Activated T-cell treated with anti-CD3 and anti-CD28 coated beads for 48 hours (primary cell): ENCODE measurements around the gene CIAO3.

Experiments
- DNase-seq: peaks from one replicate; pipeline ENCODE4 v3.0.0-alpha.2; 2020; ENCODE audit warnings: low read depth

The CIAO3 gene

GRCh38 chr16:775236-775796 lies 34.5 kb upstream of the CIAO3 start:
- no peak for DNase-seq

DNA sequence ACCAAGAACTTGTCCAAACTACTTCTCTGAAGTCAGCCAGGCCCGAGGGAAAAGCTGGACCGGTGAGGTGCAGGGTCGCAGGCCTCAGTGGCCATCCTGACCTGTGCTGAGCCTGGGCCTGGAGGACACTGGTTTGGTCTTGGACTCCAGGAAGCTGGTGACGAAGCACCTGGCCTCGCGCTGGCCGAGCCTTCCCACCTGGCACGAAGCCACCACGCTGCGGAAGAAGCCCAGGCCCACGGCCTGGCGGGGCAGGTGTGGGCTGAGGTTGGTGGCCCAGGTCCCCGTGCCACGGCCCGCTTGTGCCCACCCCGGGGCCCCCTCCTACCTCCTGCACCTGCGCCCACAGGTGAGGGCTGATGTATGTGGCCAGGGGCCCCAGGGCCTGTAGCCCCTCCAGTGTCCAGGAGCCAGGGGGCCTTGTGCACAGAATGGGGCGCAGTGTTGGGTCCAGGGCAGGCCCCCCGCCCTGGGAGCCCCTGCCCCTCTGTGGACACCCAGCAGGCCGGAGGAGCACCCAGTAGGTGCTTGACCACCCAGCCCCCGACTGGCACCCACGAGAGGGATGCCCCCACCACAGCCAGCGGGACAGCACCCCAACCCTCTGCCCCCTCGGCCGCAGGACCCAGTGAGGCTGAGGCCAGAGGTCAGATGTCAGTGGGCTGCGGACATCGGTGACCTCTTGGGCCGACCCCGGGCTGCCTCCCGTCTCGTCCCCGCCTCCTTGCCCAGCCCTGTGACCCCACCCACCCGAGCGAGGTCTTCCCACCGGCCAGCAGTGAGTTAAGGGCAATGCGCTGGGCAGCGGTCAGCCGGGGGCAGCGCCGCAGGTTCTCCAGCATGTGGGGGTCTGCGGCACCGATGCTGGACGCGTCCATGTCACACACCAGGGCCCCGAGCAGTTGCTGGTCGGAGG lies 33.5 kb upstream of the CIAO3 start:
- no peak for DNase-seq

- no peak for DNase-seq
These were observed 32.2 kb upstream of the CIAO3 start for GRCh38 chr16:772959-773358.

DNA sequence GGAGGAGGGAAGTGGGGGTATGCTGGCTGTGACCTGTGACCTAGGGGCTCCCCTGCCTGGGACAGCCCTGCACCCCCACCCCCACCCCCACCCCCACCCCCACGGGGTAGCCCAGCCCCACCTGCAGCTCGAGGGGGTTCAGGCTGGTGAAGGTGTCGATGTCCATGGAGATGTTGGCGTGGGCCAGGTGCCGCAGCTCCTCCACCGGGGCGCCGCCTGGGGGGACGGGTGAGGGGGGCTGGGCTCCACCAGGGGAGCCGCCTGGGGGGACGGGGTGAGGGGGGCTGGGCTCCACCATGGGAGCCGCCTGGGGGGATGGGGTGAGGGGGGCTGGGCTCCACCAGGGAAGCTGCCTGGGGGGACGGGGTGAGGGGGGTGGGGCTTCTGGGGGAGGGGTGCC lies 29.6 kb upstream of the CIAO3 start:
- DNase-seq = no peak

DNA sequence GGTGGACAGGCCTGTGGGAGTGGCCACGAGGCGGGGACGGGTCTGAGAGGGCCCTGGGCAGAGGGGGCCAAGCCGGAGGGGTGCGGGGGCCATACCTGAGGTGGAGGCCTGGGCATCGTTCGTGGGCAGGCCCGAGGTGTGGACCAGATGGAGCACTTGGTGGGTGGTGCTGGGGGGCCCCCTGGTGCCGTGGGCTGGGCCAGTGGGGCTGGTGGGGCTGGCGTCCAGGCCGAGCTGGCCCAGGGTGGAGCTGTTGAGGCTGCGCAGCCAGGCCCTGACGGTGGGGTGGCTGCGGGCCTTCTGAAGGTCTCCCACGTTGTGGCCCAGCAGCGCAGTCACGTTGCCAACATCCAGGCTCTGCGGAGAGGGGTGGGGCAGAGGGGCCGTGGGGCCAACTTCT lies 29.1 kb upstream of the CIAO3 start:
- DNase-seq = no peak

DNA sequence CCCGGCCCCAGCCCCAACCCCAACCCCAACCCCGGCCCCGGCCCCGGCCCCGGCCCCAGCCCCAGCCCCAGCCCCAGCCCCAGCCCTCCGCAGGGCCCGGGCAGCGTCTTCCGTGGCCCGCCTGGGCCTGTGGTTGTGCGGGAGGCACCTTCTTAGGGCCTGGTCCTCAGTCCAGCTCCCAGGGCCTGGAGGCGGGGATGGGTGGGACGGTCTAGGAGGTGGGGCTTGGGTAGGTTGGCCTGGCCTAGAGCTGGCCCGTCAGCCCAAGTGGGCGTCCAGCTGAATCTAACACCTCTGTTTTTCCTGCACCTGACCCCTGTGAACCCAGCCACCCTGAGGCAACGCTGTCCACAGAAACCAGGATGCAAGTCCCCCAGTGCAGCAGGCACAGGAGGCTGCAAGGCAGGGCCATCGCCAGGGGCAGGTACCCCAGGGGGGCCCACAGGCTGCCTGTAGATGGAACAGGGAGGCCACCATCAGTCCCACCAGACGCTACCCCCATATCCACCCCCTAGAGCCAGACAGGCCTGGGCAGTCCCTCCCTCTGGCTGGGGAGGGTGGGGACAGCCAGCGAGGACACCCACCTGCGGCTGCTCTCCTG lies 28.5 kb upstream of the CIAO3 start:
- no peak for DNase-seq

DNA sequence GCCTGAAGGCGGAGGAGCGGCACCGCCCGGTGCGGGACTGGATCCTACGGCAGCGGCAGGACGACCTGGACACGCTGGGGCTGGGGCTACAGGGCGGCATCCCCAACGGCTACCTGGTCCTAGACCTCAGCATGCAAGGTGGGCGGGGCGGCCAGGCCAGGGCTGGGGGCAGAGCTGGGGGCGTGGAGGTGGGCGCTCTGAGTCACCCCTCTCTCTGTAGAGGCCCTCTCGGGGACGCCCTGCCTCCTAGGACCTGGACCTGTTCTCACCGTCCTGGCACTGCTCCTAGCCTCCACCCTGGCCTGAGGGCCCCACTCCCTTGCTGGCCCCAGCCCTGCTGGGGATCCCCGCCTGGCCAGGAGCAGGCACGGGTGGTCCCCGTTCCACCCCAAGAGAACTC lies 27.6 kb upstream of the CIAO3 start:
- DNase-seq = no peak

DNA sequence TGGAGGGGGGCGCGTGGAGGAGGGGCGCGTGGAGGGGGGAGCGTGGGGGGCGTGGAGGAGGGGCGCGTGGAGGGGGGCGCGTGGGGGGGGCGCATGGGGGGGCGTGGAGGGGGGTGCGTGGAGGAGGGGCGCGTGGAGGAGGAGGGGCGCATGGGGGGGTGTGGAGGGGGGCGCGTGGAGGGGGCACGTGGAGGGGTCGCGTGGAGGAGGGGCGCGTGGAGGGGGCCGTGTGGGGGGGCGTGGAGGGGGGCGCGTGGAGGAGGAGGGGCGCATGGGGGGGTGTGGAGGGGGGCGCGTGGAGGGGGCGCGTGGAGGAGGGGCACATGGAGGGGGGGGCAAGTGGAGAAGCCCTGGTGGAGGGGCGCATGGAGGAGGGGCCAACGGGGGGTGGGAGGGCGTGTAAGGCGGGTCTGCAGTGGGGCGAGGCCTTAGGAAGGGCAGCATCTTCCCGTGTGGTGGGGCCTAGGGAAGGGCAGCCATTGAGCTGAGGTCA lies 27.0 kb upstream of the CIAO3 start:
- DNase-seq = no peak

GRCh38 chr16:766820-767640 lies 26.2 kb upstream of the CIAO3 start:
- no peak for DNase-seq

GRCh38 chr16:766008-766819 lies 25.4 kb upstream of the CIAO3 start:
- no peak for DNase-seq

DNA sequence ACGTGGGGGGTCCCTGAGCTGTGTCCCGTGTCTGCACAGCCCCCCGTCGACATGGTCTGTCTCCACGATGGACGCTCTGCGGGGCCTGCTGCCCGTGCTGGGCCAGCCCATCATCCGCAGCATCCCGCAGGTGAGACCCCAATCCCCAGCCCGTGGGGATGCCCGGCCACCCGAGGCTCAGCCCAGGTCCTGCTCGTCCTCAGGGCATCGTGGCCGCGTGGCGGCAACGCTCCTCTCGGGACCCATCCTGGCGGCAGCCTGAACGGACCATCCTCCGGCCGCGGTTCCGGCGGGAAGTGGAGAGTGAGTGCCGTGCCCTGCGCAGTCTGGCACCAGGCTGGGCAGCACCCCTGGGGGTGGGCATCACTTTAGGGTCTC lies 24.7 kb upstream of the CIAO3 start:
- DNase-seq = no peak

GRCh38 chr16:764848-765487 lies 24.2 kb upstream of the CIAO3 start:
- DNase-seq = no peak

GRCh38 chr16:764184-764750 lies 23.5 kb upstream of the CIAO3 start:
- DNase-seq = no peak

DNA sequence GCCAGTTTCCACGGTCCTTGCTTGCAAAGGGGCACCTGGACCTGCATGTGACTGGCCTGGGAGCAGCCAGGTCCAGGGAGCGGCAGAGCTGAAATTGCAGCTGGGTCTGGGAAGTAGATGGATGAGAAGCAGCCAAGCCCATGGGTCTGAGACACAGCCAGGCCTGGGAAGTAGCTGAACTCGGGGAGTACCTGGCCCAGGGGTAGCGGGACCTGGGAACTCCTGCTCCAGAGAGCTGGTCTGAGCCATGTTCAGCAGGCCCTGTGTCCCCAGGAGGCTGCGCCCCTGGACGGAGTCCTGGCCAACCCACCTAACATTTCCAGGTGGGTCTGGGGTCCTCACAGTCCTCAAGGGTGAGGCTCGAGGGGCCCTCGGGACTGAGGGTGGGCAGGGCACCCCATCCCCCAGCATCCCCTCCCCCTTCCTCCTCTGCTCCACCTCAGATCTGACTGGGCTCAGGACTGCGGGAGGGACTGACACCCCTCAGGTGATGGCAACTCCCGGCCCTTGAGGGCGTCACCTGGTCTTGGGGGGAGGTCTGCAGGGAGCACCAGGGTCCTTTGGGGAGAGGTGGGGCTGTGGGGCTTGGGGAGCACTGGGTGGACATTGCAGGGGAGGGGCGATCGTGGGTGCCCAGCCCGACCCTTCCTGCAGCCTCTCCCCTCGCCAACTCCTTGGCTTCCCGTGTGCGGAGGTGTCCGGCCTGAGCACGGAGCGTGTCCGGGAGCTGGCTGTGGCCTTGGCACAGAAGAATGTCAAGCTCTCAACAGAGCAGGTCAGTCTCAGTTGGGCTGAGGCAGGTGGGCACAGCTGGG lies 22.8 kb upstream of the CIAO3 start:
- no peak for DNase-seq

DNA sequence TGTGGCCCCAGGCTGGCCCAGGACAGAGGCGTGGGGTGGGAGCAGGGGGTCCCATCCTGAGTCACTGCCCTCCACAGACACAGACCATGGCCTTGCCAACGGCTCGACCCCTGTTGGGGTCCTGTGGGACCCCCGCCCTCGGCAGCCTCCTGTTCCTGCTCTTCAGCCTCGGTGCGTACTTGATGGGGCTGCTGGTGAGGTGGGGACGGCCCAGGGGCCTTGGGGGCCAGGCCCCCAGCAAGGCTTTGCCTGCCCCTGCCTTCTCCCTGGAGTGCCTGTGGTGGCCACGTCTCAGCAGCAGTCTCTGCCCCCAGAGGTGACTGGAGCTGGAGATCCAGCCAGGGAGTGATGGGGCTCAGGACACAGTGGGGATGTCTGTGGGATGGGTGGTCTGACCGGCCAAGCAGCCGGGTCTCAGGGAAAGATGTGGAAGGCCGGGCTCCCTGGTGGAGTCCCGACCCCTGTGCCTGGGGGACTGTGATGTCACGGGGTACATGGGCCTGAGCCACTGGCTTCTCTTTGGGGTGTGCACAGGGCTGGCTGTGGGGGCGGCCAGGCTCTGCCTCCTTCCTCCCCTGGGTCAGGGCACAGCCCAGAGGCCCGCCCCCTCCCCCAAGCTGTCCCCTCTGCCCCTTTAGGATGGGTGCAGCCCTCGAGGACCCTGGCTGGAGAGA lies 21.9 kb upstream of the CIAO3 start:
- DNase-seq = no peak

GRCh38 chr16:761625-762513 lies 21.1 kb upstream of the CIAO3 start:
- no peak for DNase-seq

GRCh38 chr16:760545-761343 lies 19.9 kb upstream of the CIAO3 start, which contains the start of gene MSLN:
MSLN (plus strand) TSS chr16:760734; CDS start chr16:762681, 1,947 bp downstream.
- no peak for DNase-seq
